Left lung (tissue), 10 donors: ENCODE measurements around the gene HMCN1. TPM values are rescaled to one million over a fixed set of nuclear protein-coding genes. Genes with fewer than 3 reads are reported as not detected.
A peak's percentile ranks its signal among the peaks of the same experiment; 100 is the strongest.
"Not testable (repeated sequence)": the region's sequence is repeated elsewhere in the genome, so short reads cannot be mapped to it uniquely, and the experiment has no call there.

Source experiments
- ATAC-seq: fragments of 200-7000 bp; cut with Tn5 transposase; one replicate; pipeline ENCODE4 v1.9.1; 2020; ENCODE audit warnings: moderate library complexity
- DNase-seq, 4 donors: peaks; one replicate each; pipeline ENCODE4 v3.0.0-alpha.2; 2013 to 2020
- H3K27ac ChIP-seq, 2 donors: fragments of 200-600 bp; sonication (generic) in 1 of 2; one replicate each; pipeline versions ENCODE4 v1.5.0 to v1.8.0; 2020 to 2021
- H3K27me3 ChIP-seq, 2 donors: fragments of 200-600 bp; sonication (generic) in 1 of 2; one replicate each; pipeline versions ENCODE4 v1.5.0 to v1.8.0; 2020 to 2021
- H3K36me3 ChIP-seq, 2 donors: fragments of 200-600 bp; sonication (generic) in 1 of 2; one replicate each; pipeline versions ENCODE4 v1.5.0 to v1.8.0; 2020 to 2021
- H3K4me1 ChIP-seq, 2 donors: fragments of 200-600 bp; one replicate each; pipeline ENCODE4 v1.8.0; 2021
- H3K4me3 ChIP-seq, 2 donors: fragments of 200-600 bp; sonication (generic) in 1 of 2; one replicate each; pipeline versions ENCODE4 v1.5.0 to v1.8.0; 2020 to 2021; ENCODE audit warnings: mild to moderate bottlenecking in 1 of 2
- H3K9me3 ChIP-seq, 2 donors: fragments of 200-600 bp; sonication (generic) in 1 of 2; one replicate each; pipeline versions ENCODE4 v1.5.0 to v1.8.0; 2020 to 2021
- intact Hi-C, 2 donors: fragments of 100-400 bp; cut with DNase I; formaldehyde crosslinking; loops; one replicate each; pipeline versions ENCODE4 v1.11.2 to v1.14.2; 2022
- polyA plus RNA-seq, 6 donors: library from polyadenylated mRNA; unstranded; fragments of 120-200 nt; gene quantifications; one replicate each; pipeline ENCODE4 v1.2.1, GENCODE V29; 2013; ENCODE audit not compliant: insufficient read length in 6 of 6
- total RNA-seq, 2 donors: library from RNA; stranded (reverse); fragmentation: NEBNext Ultra II Directional; extraction: Animal tissue kit (Norgen Biotek cat#: 25700); gene quantifications; one replicate each; pipeline ENCODE4 v1.2.1, GENCODE V29; 2021
- TF ChIP-seq, protein P1 (sequence below), 2 donors: fragments of 200-600 bp; sonication (generic) in 1 of 2; IDR thresholded peaks; one replicate each; pipeline versions ENCODE4 v1.5.0 to v1.8.0; 2021; ENCODE audit warnings: antibody characterized with exemption in 2 of 2
- donor health status: DM: no; HTN: yes; CAD: no.
- donor health status: DM: no; HTN: no; CAD: no.

The HMCN1 gene
- total and polyA plus RNA-seq, 8 donors: 24.0 to 91.0 (median 48.7) TPM

- ATAC-seq (no peak), DNase-seq (no peak)
- no peaks in the 10 kb centered on the region for H3K9me3 ChIP-seq
- intact Hi-C loops: loop anchor here in 1 of 2 donors (10.0 kb wide), 1 partner anchor 485 kb away; no protein-coding TSS in a partner anchor
- no peak overlapping the region for H3K27ac ChIP-seq
- H3K4me1 ChIP-seq: peaks cover 0 to 3% of the 10 kb centered on the region in 2 donors
- H3K4me3 ChIP-seq: no peak overlapping the region
- no peaks in the 10 kb centered on the region for H3K27me3 ChIP-seq
- no peaks in the 10 kb centered on the region for H3K36me3 ChIP-seq
- TF ChIP-seq, protein P1, sequence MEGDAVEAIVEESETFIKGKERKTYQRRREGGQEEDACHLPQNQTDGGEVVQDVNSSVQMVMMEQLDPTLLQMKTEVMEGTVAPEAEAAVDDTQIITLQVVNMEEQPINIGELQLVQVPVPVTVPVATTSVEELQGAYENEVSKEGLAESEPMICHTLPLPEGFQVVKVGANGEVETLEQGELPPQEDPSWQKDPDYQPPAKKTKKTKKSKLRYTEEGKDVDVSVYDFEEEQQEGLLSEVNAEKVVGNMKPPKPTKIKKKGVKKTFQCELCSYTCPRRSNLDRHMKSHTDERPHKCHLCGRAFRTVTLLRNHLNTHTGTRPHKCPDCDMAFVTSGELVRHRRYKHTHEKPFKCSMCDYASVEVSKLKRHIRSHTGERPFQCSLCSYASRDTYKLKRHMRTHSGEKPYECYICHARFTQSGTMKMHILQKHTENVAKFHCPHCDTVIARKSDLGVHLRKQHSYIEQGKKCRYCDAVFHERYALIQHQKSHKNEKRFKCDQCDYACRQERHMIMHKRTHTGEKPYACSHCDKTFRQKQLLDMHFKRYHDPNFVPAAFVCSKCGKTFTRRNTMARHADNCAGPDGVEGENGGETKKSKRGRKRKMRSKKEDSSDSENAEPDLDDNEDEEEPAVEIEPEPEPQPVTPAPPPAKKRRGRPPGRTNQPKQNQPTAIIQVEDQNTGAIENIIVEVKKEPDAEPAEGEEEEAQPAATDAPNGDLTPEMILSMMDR (IDR thresholded peaks at IDR 0.05): no peak
Observed at GRCh38 chr1:186210258-186210657, 476.1 kb downstream of the HMCN1 start.

DNA sequence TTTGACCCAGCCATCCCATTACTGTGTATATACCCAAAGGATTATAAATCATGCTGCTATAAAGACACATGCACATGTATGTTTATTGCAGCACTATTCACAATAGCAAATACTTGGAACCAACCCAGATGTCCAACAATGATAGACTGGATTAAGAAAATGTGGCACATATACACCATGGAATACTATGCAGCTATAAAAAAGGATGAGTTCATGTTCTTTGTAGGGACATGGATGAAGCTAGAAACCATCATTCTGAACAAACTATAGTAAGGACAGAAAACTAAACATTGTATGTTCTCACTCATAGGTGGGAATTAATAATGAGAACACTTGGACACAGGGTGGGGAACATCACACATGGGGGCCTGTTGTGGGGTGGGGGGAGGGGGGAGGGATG lies 477.4 kb downstream of the HMCN1 start:
- intact Hi-C loops: loop anchor here in 1 of 2 donors (10.0 kb wide), 1 partner anchor 487 kb away; no protein-coding TSS in a partner anchor
- not testable (repeated sequence) for H3K4me3 ChIP-seq, DNase-seq, H3K4me1 ChIP-seq, ATAC-seq, H3K9me3 ChIP-seq, H3K27me3 ChIP-seq, H3K27ac ChIP-seq, H3K36me3 ChIP-seq

DNA sequence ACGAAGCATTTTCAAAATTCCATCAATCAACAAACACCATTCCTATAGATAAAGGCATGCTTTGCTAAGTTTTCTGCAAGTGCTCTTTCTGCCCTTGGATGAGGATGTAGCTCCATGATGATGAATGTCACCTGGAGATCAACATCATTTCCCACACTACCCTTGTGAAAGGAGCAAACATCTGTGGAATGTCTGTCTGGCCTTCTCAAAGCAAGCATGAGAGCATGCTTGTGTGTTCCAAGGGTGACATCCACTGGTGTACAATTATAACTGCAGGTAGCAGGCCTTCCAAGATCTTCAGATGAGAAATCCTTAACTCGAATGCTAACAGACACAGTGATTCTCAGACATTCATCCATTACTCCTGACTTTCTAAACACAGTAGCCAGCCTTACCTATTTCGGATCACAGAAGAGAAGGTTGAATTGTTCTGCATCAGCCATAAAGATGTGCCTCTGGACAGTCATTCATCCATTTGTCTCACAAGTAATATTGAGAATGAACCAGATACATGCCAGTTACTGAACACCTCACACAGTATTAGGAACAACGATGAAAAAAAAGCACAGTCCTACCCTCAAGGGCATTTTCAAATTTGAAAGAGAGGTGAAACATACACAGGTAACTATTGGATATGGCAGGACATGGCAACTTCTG lies 478.5 kb downstream of the HMCN1 start:
- intact Hi-C loops: loop anchor here in 1 of 2 donors (10.0 kb wide), 1 partner anchor 488 kb away; no protein-coding TSS in a partner anchor
- no peaks in the 10 kb centered on the region for H3K4me1 ChIP-seq
- no peaks in the 10 kb centered on the region for H3K36me3 ChIP-seq
- no peak overlapping the region for H3K27ac ChIP-seq
- peak; percentile 99 for ATAC-seq
- peak in 2 of 4 donors; percentile 67 to 88 for DNase-seq
- no peaks in the 10 kb centered on the region for H3K27me3 ChIP-seq
- H3K4me3 ChIP-seq: no peak overlapping the region
- no peaks in the 10 kb centered on the region for H3K9me3 ChIP-seq
- TF ChIP-seq, protein P1 (IDR thresholded peaks at IDR 0.05): peak; percentile 66 to 81

GRCh38 chr1:186213225-186213607 lies 479.0 kb downstream of the HMCN1 start:
- TF ChIP-seq, protein P1 (IDR thresholded peaks at IDR 0.05): no peak
- intact Hi-C loops: loop anchor here in 1 of 2 donors (10.0 kb wide), 1 partner anchor 488 kb away; no protein-coding TSS in a partner anchor
- Histone ChIP-seq H3K9me3 (no peaks in the 10 kb centered on the region), H3K27ac (no peak overlapping the region), H3K4me1 (no peaks in the 10 kb centered on the region), H3K27me3 (no peaks in the 10 kb centered on the region), H3K36me3 (no peaks in the 10 kb centered on the region), H3K4me3 (no peak overlapping the region)
- ATAC-seq: no peak
- no peak for DNase-seq

DNA sequence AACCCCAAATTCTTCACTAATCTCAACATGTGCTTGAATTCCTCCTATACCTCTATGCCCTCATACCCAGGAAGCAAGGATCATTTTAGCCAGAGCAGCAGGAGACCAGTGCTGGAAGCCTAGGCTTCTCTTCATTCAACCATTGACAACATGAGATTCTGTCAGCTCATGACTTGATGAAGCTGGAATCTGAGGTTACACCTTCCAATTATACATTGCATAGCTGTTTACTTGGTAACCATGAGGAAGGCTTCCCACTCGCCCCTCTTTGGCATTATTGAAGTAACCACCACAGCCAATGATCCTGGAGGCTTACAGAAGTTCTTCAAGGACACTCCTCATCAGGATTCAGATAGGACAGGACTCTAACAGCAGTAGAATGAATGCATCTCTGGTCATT lies 480.6 kb downstream of the HMCN1 start:
- Histone ChIP-seq H3K4me3 (no peak overlapping the region), H3K4me1 (no peaks in the 10 kb centered on the region), H3K9me3 (no peaks in the 10 kb centered on the region), H3K27me3 (no peaks in the 10 kb centered on the region), H3K36me3 (no peaks in the 10 kb centered on the region), H3K27ac (no peak overlapping the region)
- TF ChIP-seq, protein P1 (IDR thresholded peaks at IDR 0.05): no peak
- ATAC-seq (no peak), DNase-seq (no peak)
- intact Hi-C loops: loop anchor here in 1 of 2 donors (10.0 kb wide), 1 partner anchor 490 kb away; no protein-coding TSS in a partner anchor
